ENCODE data around the gene GLIS1. TPM values are rescaled to one million over a fixed set of nuclear protein-coding genes. Genes with fewer than 3 reads are reported as not detected.

Gene GLIS1
- total and polyA plus RNA-seq, 2 of the 8 experiments (the other 6 are each of a cell fraction or from before 2014, with no cell fraction given) = 0.15 to 0.22 TPM

DNA sequence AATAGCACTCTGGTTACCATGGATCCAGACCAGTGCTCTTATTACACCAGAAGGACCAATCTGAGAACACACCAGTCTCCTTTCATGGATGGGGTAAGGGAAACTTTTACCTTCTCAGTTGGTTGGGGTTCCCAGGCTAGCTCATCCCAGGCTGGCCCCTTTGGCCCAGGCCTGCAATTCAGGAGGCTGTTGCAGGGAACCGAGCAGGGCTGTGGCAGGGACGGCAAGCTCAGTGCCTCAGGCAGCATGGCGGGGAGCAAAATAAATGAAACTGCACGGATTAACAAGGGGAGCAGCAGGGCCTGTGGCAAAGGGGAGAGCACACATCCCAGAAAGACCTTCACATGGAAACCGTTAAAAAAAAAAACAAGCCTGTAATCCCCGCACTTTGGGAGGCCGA lies 222.8 kb downstream of the GLIS1 start:
- Histone ChIP-seq H3K9me3 (ENCODE audit: insufficient read depth in 2 of 2, low read depth in 1 of 2, low read length in 1 of 2) (no peaks in the 10 kb centered on the region), H3K27me3 (replicated peaks in 1 of 4; ENCODE audit: control insufficient read depth in 3 of 4, extremely low read depth in 1 of 4, insufficient read depth in 3 of 4, low read length in 3 of 4) (0 out of 7 replicates have a peak, but pooled peaks cover 0 to 2% (median 0%) of the 10 kb centered on the region in 4 experiments), H3K9ac (replicated peaks in 1 of 4; ENCODE audit: extremely low read depth in 1 of 4, low read depth in 3 of 4, low read length in 3 of 4) (no peak overlapping the region), H4K8ac (ENCODE audit: extremely low read depth, insufficient read depth, low read length) (no peak overlapping the region), H2AK5ac (ENCODE audit: low read depth, low read length) (no peak overlapping the region), H2BK5ac (ENCODE audit: low read depth, low read length) (no peak overlapping the region), H3K27ac (ENCODE audit: low read depth, low read length) (no peak overlapping the region), H3K4ac (replicated peaks; ENCODE audit: insufficient read length, low read depth, low read length) (no peak overlapping the region), H3K4me1 (replicated peaks in 1 of 4; ENCODE audit: control insufficient read depth in 3 of 4, insufficient read depth in 4 of 4, low read length in 3 of 4) (0 out of 7 replicates have a peak, but pooled peaks cover 0 to 3% (median 1%) of the 10 kb centered on the region in 4 experiments), H3K79me1 (ENCODE audit: low read depth, low read length) (no peaks in the 10 kb centered on the region), H3K4me2 (ENCODE audit: insufficient read depth in 1 of 2, low read depth in 2 of 2, low read length in 2 of 2) (no peak overlapping the region), H3K23ac (ENCODE audit: insufficient read length) (no peak overlapping the region), H2BK12ac (ENCODE audit: low read depth, low read length) (no peak overlapping the region), H2BK15ac (ENCODE audit: low read length) (no peak overlapping the region), H3K56ac (replicated peaks; ENCODE audit: insufficient read length, low read depth, low read length) (no peak overlapping the region), H3K36me3 (ENCODE audit: control insufficient read depth in 2 of 4, insufficient read depth in 4 of 4, low read length in 3 of 4) (no peaks in the 10 kb centered on the region), H2AFZ (ENCODE audit: low read length) (no peak overlapping the region), H4K20me1 (replicated peaks in 1 of 2; ENCODE audit: control insufficient read depth in 1 of 2, insufficient read depth in 2 of 2, low read length in 2 of 2) (no peaks in the 10 kb centered on the region), H3K4me3 (ENCODE audit: extremely low read depth in 1 of 4, insufficient read depth in 2 of 4, low read depth in 3 of 4, low read length in 4 of 4) (no peak overlapping the region), H3K14ac (ENCODE audit: insufficient read length) (no peak overlapping the region), H4K91ac (replicated peaks; ENCODE audit: insufficient read length, low read length) (no peak overlapping the region), H3K79me2 (ENCODE audit: control insufficient read depth in 1 of 2, insufficient read depth in 2 of 2, low read length in 2 of 2) (no peaks in the 10 kb centered on the region), H2BK20ac (ENCODE audit: low read length) (no peak overlapping the region), H4K5ac (ENCODE audit: insufficient read length, low read depth, low read length) (no peak overlapping the region), H2BK120ac (replicated peaks; ENCODE audit: low read depth, low read length) (no peak overlapping the region), H3K23me2 (ENCODE audit: low read depth, low read length) (no peaks in the 10 kb centered on the region), H3K18ac (ENCODE audit: extremely low read depth, low read length) (no peak overlapping the region)
- WGBS, 2 experiments (ENCODE audit: extremely low coverage in 1 of 2, insufficient coverage in 1 of 2, insufficient read length in 1 of 2, insufficient replicate concordance in 2 of 2, low coverage in 1 of 2, low lambda C conversion rate in 2 of 2, missing lambda C conversion rate in 1 of 2) = 91% methylated on average over 7 of the region's 7 CpGs; no CpG with 5 or more reads in 1 of the 2 experiments
- ChIA-PET POLR2A (ENCODE audit: partially characterized antibody) (no interaction called here), CTCF (ENCODE audit: partially characterized antibody) (interaction anchor here (0.6 to 1.7 kb wide), 3 partner anchors 16 to 84 kb away, joined by 3 to 12 read pairs (median 5); no protein-coding TSS in a partner anchor)
- DNase-seq (ENCODE audit: low read depth in 1 of 2, low spot score in 2 of 2) = no peak
- FAIRE-seq = no peak
- TF ChIP-seq TCF12 (IDR thresholded peaks at IDR 0.05; ENCODE audit: low read depth, low read length) = no peak
- TF ChIP-seq BACH1 (IDR thresholded peaks at IDR 0.05; ENCODE audit: low read length) = no peak
- TF ChIP-seq KDM4A (IDR thresholded peaks at IDR 0.05; ENCODE audit: low read depth, low read length, severe bottlenecking) = no peak
- TF ChIP-seq SP4 (IDR thresholded peaks at IDR 0.05; ENCODE audit: low read length) = no peak

Data from H1 (cell line).